ENCODE measurements around the gene SFMBT1. TPM values are rescaled to one million over a fixed set of nuclear protein-coding genes. Genes with fewer than 3 reads are reported as not detected.

SFMBT1 gene
- total and polyA plus RNA-seq, 2 donors from 2014 or later: 3.4 to 16.0 TPM

DNA sequence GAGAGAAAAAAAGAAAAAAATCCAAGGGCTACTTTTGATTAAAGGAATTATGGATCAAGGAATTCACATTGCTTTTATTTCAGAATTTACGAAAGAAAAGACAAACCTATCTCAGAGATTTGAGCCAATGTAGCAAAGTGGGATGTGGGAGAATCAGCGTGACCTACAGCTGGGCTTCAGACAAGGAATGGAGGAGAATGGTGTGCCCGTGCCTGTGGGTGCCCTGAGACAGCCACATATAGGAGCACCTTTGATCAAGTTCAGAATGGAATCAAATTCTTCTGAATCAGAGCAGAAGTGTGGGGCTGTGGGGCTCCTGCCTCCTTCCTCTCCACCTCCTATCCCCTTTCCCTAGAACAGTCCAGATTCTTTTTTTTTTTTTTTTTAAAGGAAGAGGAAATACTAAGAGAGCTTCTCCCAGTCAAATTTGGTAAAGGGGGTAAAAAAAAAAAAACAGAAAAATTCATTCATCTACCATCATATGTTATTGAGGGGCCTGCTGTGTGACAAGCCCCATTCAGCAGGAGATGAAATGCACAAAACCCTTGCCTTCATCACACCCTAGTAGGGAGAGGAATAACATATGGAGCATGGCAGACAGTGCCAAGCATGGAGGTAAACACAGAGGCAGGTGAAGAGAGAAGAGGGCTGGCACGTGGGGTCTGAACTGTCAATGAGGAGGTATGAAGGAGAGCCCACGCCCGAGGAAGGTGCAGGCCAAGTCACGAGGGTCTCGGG lies 186.0 kb downstream of the SFMBT1 start:
- Histone ChIP-seq H3K27me3 (ENCODE audit: control insufficient read depth, insufficient read depth, low read length) (no peaks in the 10 kb centered on the region), H3K4me1 (ENCODE audit: control insufficient read depth in 2 of 3, insufficient read depth in 2 of 3, low read depth in 1 of 3, low read length in 3 of 3) (no peaks in the 10 kb centered on the region), H3K27ac (ENCODE audit: low read depth in 2 of 2, low read length in 2 of 2) (no peak overlapping the region), H3K36me3 (ENCODE audit: control insufficient read depth in 2 of 3, insufficient read depth in 3 of 3, low read length in 3 of 3) (no peaks in the 10 kb centered on the region), H3K9me3 (ENCODE audit: control insufficient read depth in 2 of 3, insufficient read depth in 1 of 3, low read length in 3 of 3) (no peaks in the 10 kb centered on the region), H3K4me3 (ENCODE audit: low read length in 3 of 3) (no peak overlapping the region), H3K9ac (ENCODE audit: low read length in 3 of 3) (no peak overlapping the region)
- TF ChIP-seq, protein P1, sequence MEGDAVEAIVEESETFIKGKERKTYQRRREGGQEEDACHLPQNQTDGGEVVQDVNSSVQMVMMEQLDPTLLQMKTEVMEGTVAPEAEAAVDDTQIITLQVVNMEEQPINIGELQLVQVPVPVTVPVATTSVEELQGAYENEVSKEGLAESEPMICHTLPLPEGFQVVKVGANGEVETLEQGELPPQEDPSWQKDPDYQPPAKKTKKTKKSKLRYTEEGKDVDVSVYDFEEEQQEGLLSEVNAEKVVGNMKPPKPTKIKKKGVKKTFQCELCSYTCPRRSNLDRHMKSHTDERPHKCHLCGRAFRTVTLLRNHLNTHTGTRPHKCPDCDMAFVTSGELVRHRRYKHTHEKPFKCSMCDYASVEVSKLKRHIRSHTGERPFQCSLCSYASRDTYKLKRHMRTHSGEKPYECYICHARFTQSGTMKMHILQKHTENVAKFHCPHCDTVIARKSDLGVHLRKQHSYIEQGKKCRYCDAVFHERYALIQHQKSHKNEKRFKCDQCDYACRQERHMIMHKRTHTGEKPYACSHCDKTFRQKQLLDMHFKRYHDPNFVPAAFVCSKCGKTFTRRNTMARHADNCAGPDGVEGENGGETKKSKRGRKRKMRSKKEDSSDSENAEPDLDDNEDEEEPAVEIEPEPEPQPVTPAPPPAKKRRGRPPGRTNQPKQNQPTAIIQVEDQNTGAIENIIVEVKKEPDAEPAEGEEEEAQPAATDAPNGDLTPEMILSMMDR (IDR thresholded peaks at IDR 0.05; ENCODE audit: borderline replicate concordance, extremely low read depth, insufficient read depth): no peak
- no peak for DNase-seq
- intact Hi-C loops (cut with DNase I): no loop called here
- no peak for FAIRE-seq

DNA sequence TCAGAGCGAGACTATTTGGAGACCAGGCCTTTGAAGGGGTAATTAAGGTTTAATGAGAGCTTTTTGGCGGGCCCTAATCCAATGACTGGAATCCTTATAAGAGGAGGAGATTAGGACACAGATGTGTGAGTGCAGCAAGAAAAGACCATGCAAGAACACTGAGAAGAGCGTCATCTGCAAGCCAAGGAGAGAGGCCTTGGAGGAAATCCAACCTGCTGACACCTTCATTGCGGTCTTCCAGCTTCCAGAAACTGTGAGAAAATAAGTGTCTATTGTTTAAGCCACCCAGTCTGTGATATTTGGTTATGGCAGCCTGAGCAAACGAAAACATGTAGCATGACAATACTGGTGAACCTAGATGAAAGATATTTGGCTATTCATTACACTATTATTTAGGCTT lies 188.0 kb downstream of the SFMBT1 start:
- peaks cover 0 to 3% (median 0%) of the 10 kb centered on the region in 3 donors for H3K36me3 ChIP-seq (ENCODE audit: control insufficient read depth in 2 of 3, insufficient read depth in 3 of 3, low read length in 3 of 3)
- no peaks in the 10 kb centered on the region for H3K4me1 ChIP-seq (ENCODE audit: control insufficient read depth in 2 of 3, insufficient read depth in 2 of 3, low read depth in 1 of 3, low read length in 3 of 3)
- H3K9me3 ChIP-seq (ENCODE audit: control insufficient read depth in 2 of 3, insufficient read depth in 1 of 3, low read length in 3 of 3): no peaks in the 10 kb centered on the region
- no peaks in the 10 kb centered on the region for H3K27me3 ChIP-seq (ENCODE audit: control insufficient read depth, insufficient read depth, low read length)
- intact Hi-C loops (cut with DNase I): no loop called here
- H3K9ac ChIP-seq (ENCODE audit: low read length in 3 of 3): no peak overlapping the region
- DNase-seq: no peak
- no peak overlapping the region for H3K4me3 ChIP-seq (ENCODE audit: low read length in 3 of 3)
- H3K27ac ChIP-seq (ENCODE audit: low read depth in 2 of 2, low read length in 2 of 2): no peak overlapping the region
- no peak for FAIRE-seq
- TF ChIP-seq, protein P1 (IDR thresholded peaks at IDR 0.05; ENCODE audit: borderline replicate concordance, extremely low read depth, insufficient read depth): no peak

DNA sequence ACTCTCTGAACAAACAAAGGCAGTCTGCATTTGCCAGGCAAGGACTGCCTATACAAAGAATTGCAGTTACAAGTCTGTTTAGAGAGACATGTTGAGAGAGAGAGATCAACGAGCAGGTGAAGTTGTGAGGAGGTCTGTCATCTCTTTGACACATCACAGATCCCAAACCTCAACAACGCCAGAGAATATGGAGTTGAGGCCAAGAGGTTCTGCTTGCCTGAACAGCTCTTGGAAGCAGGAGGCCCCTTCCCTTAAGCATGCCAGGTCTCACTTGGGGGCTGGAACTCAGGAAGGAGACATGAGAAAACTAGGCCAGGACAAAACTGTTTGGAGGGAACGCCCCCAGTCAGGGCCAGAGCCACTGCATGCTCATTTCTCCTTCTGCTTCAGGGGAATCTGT lies 188.7 kb downstream of the SFMBT1 start:
- Histone ChIP-seq H3K36me3 (ENCODE audit: control insufficient read depth in 2 of 3, insufficient read depth in 3 of 3, low read length in 3 of 3) (peaks cover under 1 to 9% (median 3%) of the 10 kb centered on the region in 3 donors), H3K27me3 (ENCODE audit: control insufficient read depth, insufficient read depth, low read length) (no peaks in the 10 kb centered on the region), H3K9ac (ENCODE audit: low read length in 3 of 3) (no peak overlapping the region), H3K4me3 (ENCODE audit: low read length in 3 of 3) (no peak overlapping the region), H3K9me3 (ENCODE audit: control insufficient read depth in 2 of 3, insufficient read depth in 1 of 3, low read length in 3 of 3) (no peaks in the 10 kb centered on the region), H3K4me1 (ENCODE audit: control insufficient read depth in 2 of 3, insufficient read depth in 2 of 3, low read depth in 1 of 3, low read length in 3 of 3) (no peaks in the 10 kb centered on the region), H3K27ac (ENCODE audit: low read depth in 2 of 2, low read length in 2 of 2) (no peak overlapping the region)
- intact Hi-C loops (cut with DNase I): no loop called here
- DNase-seq: no peak
- TF ChIP-seq, protein P1 (IDR thresholded peaks at IDR 0.05; ENCODE audit: borderline replicate concordance, extremely low read depth, insufficient read depth): no peak
- FAIRE-seq: no peak
